Fibroblast of upper back skin (primary cell): ENCODE measurements around the gene CASZ1.

Experiments
- DNase-seq: peaks from one replicate; pipeline ENCODE4 v3.0.0-alpha.2; 2013

Gene CASZ1

GRCh38 chr1:10698726-10699469 lies 97.5 kb downstream of the CASZ1 start:
- DNase-seq, result no peak

DNA sequence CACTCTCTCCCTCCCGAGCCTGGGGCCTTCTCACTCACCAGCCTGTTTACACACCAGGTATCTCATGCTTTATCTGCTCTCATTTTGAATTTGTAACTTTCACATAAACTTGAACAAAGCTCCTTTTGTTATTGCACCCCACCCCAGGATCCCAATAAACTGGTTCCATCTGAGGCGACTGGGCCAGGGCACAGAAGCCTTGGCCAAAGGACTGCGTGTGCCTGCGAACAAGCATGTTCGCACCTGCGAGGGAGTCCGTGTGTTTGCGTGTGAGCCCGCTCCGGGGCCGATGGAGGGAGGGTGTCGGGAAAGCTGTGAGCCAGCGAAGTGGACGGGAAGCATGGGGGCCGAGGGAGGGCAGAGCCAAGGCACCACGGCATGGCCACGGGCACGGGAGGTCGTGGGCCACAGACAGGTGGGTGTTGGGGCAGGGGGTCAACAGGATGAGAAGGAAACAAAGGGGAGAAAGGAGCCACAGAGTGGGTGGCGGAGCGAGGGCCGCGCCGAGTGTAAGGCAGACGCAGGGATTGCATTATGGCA lies 98.8 kb downstream of the CASZ1 start:
- DNase-seq, result no peak

DNA sequence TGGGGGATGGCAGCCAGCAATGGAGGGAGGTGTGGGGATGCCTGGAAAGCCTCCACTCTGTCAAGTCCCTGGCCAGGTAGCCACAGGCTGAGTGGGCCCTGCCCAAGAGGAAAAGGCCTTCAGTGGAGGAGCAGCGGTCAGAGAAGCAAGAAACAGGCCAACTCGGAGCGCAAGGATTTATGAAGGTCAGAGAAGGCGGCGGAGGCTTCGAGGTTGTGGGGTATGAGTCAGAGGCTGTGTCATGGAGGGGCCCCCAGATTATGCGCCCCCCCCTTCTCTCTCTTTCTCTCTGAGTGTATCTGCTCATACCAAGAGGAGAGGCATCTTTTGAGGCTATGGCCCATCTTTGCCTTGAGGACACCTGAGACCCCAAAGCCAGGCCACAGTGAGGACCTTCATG lies 99.5 kb downstream of the CASZ1 start:
- DNase-seq, result no peak

DNA sequence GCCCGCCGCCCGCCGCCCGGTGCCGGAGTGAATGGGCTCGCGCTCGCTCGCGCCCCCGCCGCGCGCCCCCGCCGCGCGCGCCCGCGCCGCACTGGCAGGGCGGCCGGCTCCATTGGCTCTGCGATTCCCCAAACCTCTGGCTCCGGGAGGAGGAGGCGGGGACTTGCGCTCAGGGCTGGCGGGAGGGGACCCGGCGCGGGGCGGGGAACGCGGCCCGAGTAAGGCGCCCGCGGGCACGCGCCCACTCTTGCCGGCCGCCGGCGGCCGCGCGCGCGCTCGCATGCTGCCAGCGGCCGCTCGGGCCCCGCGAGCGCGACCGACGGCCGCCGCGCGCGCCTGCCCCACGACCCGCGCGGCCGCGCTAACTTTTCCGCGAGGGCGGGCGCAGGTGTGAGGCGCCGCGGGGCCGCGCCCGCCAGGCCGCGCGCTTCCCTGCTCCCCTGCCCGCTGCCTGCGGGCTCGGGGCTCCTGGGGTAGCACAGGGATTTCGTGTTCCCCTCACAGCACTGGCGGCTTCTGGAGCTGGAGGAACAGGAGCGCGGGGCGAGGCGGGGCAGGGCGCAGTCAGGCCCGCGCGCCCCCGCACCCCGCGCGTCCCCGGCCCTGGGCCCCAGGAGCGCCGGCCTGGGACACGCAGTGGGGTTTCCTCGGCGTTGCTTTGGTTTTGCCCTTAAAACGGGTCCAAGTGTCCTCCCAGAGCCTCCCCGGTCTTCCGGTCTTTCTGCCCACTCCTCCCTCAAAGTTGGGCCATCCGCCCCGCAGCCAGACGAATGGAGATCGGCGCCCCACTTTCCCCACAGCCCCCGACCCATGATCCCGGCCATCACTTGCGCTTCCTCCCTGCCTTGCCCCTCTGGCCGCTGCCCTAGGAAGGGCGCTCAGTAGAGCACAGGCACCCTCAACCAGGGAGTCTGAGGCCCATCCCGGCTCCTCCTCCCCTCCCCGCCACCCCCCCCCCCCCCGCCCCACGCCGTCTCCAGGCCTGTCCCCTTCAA lies 101.5 kb downstream of the CASZ1 start:
- DNase-seq, result peak; percentile 57

GRCh38 chr1:10694274-10694632 lies 102.2 kb downstream of the CASZ1 start:
- no peak for DNase-seq

DNA sequence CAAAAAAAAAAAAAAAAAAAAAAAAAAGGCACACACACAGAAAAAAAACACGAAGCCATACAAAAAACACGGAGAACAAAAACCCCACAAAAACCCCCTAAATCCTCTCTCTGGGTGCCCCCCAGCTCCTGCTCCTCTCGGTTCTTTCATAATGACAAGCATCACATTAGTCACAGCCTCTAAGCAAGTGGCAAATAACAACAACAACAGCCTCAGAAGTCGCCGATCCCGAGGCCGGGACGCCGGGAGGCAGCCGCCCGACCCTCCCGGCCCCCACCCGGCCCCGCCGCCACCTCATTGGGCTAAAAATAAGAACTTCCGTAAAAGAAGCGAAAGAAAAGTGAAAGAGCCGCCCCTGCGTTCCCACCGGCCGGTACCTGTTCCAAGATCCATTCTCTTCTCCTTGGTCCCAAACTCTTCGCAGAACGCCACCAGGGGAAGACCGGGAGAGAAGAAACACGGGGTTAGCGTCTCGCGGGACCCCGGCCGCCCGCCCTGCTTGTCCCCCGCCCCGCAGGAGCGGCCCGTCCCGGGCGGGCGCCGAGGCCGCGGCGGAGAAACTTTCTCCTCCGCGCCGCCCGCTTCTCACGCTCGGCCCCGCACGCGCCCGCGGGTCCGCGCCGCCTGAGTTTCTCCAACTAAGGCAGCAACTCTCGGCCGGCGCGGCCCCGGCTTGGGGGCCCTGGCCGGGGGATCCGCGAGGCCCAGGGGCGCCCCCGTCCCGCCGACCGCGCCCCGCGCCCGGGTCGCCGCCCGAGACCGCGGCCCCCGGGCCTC lies 102.8 kb downstream of the CASZ1 start:
- DNase-seq, result no peak

DNA sequence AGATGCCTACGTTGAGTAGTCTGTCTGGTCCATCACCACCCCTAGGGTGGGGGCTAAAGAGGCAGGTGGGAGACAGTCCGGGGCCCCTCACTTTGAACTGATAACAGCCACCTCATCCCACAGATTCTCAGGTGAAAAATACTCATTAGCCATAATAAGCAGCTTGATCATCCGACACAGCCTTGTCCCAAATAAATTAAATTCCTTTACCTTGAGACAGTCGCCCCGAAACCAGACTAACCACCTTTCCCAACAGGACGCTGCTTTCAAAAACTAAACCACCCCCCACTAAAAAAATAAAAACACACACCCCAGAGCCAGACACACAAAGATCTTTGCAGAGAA lies 103.3 kb downstream of the CASZ1 start:
- no peak for DNase-seq

DNA sequence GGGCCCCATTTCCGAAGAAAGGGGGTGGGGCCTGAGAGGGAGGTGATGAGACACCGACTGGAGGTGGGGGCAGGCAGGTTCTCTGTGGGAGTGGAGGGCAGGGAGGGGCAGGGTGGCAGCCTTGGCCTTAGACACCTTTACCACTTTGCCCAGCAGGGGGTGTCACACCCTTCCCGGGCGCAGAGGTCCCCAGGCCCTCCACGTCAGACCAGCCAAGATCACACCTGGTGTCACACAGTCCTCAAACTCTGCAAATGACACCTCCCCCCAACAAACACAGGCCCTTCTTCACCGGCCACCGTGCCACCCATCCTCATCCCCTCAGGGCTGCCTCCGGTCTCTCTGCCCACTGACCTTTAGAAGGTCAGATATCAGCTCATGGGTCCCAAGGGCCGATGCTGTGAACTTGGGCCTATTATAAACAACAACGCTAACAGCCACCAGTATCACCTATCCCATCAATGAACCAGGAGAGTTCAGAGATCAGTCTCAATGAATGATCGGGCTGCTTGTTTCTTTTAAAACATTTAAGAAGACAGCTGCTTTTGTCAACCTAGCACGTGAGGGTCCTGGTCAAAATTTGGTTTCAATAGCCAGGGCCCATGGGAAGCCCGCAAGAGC lies 103.9 kb downstream of the CASZ1 start:
- no peak for DNase-seq

DNA sequence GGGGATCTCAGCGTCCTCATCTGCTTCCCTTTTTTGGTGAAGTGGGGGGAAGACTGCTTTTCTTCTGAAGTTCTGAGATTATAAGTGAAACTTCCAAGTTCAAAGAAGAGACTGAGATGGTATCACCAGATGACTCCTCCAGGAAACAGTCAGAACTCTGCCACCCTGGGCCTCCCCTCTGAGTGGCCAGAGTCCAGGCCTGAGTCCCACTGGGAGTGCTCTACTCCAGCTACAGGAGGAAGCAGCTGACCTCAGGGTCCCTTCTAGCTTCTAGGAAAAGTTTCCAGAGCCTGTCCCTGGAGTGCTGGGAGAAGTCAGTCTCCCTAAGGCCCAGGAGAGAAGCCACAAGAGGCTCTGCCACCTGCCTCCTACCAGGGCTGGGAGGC lies 104.7 kb downstream of the CASZ1 start:
- DNase-seq, result no peak

DNA sequence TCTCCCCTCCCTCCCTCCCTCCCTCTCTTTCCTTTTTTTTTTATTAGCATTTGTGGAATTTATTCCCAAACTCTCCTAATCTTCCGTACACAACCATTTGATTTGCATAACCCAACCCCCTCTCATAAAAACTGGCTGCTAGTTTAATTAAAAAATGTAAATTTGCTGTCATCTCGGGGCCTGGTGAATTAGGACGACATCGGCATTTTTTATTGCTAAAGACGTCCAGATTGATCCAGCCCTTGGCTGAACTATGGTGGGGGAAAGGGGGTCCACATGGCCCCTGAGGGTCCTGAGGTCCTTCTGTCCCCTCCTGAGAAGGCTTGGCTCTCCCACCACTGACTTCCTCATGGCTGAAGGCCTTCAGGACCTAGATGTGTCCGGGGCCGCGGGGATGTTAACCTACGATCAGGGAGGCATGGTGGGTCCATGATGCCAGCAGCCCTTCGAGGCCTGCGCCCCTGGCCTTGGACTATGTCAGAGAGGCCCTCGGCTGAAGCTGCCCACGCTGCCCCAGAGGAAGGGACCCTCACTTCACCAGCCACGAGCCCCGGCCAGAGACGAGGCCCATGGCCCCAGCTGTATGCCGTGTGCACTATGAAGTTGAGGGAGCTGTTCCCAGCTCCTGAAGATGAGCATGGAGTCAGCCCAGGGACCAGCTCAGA lies 105.2 kb downstream of the CASZ1 start:
- no peak for DNase-seq

GRCh38 chr1:10690484-10690883 lies 106.0 kb downstream of the CASZ1 start:
- no peak for DNase-seq

GRCh38 chr1:10688409-10688786 lies 108.0 kb downstream of the CASZ1 start:
- no peak for DNase-seq

- peak; percentile 51 for DNase-seq
These were observed 108.6 kb downstream of the CASZ1 start for GRCh38 chr1:10687782-10688408.

DNA sequence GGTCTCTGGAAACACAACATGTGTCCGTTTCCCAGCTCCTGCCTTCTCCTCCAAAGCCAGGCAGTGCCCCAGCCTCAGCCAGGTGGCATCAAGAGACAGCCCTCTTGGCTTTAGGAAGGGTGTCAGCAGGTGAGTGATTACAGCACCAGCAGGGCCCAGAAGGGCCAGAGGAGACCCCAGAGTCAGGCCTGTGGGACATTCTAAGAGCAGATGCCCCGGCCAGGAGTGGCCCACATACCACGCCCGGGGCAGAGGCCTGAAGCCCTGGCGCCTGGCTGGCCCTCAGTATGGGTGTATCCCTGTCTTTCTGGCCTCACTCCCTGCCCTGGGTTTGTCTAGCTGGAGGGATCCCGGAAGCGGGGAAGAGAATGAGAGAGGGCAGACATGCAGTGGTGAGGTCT lies 109.2 kb downstream of the CASZ1 start:
- DNase-seq, result no peak

DNA sequence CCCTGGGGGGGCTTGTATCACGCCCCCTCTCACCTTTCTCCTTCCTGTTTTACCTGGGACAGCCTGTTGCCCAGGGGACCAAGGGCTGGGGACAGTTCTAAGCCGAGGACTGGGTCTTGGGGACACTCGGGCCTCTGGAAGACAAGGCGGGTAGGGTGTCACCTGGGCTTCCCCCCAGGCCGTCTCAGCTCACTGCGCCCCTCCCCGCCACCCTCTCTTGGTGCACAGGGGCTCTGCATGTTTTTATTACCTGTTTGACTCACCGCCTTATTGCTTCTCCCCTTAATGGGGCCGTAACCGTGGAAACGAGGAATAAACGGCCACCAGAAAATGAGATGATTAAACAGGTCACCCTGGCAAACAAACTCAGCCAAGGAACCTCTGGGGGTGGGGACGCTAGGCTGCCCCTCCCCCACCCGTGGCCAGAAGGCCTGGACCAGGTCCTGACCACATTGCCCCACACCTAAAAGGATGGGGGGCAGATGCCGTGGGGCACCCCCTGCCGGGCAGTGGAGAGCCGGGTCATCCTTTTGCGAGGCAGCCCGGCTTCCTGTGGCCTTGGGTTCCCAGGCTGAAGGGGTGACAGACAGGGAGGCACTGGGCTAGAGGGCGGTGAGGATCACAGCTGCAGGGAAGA lies 109.9 kb downstream of the CASZ1 start:
- no peak for DNase-seq

DNA sequence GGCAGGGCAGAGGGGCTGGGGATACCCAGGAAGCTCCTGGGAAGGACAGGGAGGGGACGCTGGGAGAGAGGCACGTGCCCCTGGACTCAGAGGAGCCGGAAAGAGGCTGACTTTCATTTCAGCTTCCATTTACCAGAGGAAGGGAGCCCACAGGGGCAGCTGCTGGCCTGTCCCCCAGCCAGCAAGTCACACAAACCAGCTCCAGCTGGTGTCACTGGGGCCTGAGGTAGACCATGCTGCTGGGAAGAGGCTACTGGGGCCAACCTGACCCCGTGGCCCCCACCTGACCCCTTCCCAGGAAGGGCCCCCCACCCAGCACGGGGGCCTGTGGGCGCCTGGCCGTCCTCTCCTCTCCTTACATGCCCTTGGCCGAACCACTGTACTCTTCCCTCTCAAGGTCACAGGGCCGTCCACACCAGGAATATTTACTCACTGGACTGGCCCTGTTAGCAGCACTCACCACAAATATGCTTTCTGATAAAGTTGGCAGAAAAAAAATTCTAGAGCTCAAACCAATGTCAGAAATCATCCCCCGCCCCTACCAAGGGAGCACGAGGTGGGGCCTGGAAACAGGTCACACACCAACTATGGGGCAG lies 110.5 kb downstream of the CASZ1 start:
- peak; percentile 23 for DNase-seq

GRCh38 chr1:10685196-10685807 lies 111.1 kb downstream of the CASZ1 start:
- no peak for DNase-seq

DNA sequence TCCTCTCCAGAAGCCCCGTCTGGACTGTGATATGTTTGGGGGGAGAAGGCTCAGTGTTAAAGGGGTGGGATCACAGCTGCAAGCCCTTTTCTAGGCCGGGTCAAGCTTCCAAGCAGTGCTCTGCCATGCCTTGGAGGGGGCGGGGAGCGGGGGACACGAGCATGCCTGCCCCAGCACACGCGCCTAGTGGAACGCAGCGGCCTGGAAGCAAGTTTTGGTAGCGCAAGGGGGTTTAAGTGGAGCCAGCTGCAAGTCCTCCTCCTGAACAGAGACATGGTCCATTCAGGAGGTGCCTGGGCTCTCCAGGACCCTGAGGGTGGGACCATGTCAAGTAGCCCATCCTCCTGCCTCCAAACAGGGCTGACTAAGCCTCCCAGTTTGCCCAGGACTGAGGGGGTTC lies 112.2 kb downstream of the CASZ1 start:
- no peak for DNase-seq

GRCh38 chr1:10682449-10683309 lies 113.8 kb downstream of the CASZ1 start:
- DNase-seq, result no peak
